Measurements from ENCODE around the gene GABBR2.

The GABBR2 gene

DNA sequence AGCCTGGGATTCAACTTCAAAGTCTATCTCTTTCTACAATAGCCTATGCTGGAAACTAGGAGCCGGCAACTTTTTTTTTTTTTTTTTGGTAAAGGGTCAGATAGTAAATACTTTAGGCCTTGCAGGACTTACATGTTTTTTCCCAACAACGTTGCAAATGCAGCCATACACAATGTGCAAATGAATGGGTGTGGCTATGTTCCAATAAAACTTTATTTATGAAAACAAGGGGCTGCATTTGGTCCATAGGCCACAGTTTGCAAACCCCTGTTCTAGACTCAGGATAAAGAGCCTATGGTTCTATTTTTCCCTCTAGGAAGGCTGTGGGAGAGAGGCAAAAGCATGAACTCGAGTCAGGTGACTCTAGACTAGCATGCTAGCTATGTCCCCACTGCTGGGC, 189.1 kb downstream of the GABBR2 start:
- no peak overlapping the region for H2AFZ ChIP-seq (ENCODE audit: low read length)
- H3K27ac ChIP-seq (ENCODE audit: low read length) = no peak overlapping the region
- no peak overlapping the region for H3K4me2 ChIP-seq (ENCODE audit: low read depth, low read length)
- H3K9ac ChIP-seq (ENCODE audit: low read length) = no peak overlapping the region
- H3F3A ChIP-seq (ENCODE audit: insufficient read depth, low read length) = no peaks in the 10 kb centered on the region
- no peaks in the 10 kb centered on the region for H3K36me3 ChIP-seq (replicated peaks; ENCODE audit: insufficient read depth, low read length)
- H3K4me1 ChIP-seq (ENCODE audit: low read length) = no peaks in the 10 kb centered on the region
- H3K4me3 ChIP-seq (ENCODE audit: low read length) = no peak overlapping the region
- no peak for DNase-seq
- no peaks in the 10 kb centered on the region for H4K20me1 ChIP-seq (ENCODE audit: insufficient read depth, low read length)
- H3K79me2 ChIP-seq (ENCODE audit: low read length) = no peaks in the 10 kb centered on the region
- no peaks in the 10 kb centered on the region for H3K9me3 ChIP-seq (replicated peaks; ENCODE audit: insufficient read depth, low read length)
- no peak for TF ChIP-seq EZH2 (optimal IDR thresholded peaks at IDR 0.05; ENCODE audit: low read depth, low read length)
- no peak for TF ChIP-seq EZH2phosphoT487 (IDR thresholded peaks at IDR 0.05; ENCODE audit: low read length)
- TF ChIP-seq, protein P1, sequence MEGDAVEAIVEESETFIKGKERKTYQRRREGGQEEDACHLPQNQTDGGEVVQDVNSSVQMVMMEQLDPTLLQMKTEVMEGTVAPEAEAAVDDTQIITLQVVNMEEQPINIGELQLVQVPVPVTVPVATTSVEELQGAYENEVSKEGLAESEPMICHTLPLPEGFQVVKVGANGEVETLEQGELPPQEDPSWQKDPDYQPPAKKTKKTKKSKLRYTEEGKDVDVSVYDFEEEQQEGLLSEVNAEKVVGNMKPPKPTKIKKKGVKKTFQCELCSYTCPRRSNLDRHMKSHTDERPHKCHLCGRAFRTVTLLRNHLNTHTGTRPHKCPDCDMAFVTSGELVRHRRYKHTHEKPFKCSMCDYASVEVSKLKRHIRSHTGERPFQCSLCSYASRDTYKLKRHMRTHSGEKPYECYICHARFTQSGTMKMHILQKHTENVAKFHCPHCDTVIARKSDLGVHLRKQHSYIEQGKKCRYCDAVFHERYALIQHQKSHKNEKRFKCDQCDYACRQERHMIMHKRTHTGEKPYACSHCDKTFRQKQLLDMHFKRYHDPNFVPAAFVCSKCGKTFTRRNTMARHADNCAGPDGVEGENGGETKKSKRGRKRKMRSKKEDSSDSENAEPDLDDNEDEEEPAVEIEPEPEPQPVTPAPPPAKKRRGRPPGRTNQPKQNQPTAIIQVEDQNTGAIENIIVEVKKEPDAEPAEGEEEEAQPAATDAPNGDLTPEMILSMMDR (IDR thresholded peaks at IDR 0.05; ENCODE audit: low read length) = no peak
- H3K9me2 ChIP-seq (replicated peaks; ENCODE audit: insufficient read depth, low read length) = no peaks in the 10 kb centered on the region
- H3K27me3 ChIP-seq (replicated peaks; ENCODE audit: insufficient read depth, low read length) = no peaks in the 10 kb centered on the region

DNA sequence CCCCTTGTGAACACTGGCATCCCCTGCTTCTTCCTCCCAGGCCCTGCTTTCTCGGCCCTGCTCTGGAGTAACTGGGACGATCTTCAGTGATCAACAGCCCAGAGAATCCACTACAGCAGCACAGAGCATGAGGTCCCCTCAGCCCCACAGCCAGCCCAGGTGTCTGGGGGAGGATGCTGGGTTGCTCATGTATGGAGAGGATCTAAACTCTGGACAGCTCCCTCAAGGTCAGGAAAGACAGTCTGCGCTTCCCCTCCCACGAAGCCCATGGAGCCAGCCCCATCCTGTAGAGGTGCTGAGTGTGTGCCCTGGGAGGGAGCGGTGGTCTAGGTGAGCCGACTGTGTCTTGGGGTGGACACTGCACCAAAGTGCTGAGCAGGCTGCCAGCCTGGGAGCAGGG, 190.2 kb downstream of the GABBR2 start:
- Histone ChIP-seq H3K9me2 (replicated peaks; ENCODE audit: insufficient read depth, low read length) (no peaks in the 10 kb centered on the region), H2AFZ (ENCODE audit: low read length) (no peak overlapping the region), H3K4me2 (ENCODE audit: low read depth, low read length) (no peak overlapping the region), H4K20me1 (ENCODE audit: insufficient read depth, low read length) (no peaks in the 10 kb centered on the region), H3F3A (ENCODE audit: insufficient read depth, low read length) (no peaks in the 10 kb centered on the region), H3K4me1 (ENCODE audit: low read length) (no peaks in the 10 kb centered on the region), H3K27ac (ENCODE audit: low read length) (no peak overlapping the region), H3K9me3 (replicated peaks; ENCODE audit: insufficient read depth, low read length) (no peaks in the 10 kb centered on the region), H3K9ac (ENCODE audit: low read length) (no peak overlapping the region), H3K36me3 (replicated peaks; ENCODE audit: insufficient read depth, low read length) (no peaks in the 10 kb centered on the region), H3K4me3 (ENCODE audit: low read length) (no peak overlapping the region), H3K27me3 (replicated peaks; ENCODE audit: insufficient read depth, low read length) (no peaks in the 10 kb centered on the region), H3K79me2 (ENCODE audit: low read length) (no peaks in the 10 kb centered on the region)
- TF ChIP-seq, protein P1 (IDR thresholded peaks at IDR 0.05; ENCODE audit: low read length) = no peak
- TF ChIP-seq EZH2phosphoT487 (IDR thresholded peaks at IDR 0.05; ENCODE audit: low read length) = no peak
- no peak for TF ChIP-seq EZH2 (optimal IDR thresholded peaks at IDR 0.05; ENCODE audit: low read depth, low read length)
- DNase-seq = no peak

DNA sequence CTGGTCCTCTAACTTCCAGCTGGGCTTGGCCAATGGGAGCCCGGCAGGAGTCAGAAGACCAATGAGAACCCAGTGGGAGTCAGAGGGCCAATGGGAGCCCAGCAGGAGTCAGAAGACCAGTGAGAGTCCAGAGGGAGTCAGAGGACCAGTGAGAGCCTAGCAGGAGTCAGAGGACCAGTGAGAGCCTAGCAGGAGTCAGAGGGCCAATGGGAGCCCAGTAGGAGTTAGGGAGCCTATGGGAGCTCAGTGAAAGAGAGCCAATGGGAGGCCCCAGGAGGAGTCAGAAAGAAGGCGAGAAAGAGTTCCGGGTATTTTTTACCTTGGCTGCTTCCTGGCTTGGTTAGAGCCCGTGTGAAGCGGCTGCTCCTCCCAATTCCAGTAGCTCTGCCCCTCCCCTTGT, 191.0 kb downstream of the GABBR2 start:
- Histone ChIP-seq H3F3A (ENCODE audit: insufficient read depth, low read length) (no peaks in the 10 kb centered on the region), H4K20me1 (ENCODE audit: insufficient read depth, low read length) (no peaks in the 10 kb centered on the region), H3K9me3 (replicated peaks; ENCODE audit: insufficient read depth, low read length) (no peaks in the 10 kb centered on the region), H3K4me3 (ENCODE audit: low read length) (no peak overlapping the region), H3K79me2 (ENCODE audit: low read length) (no peaks in the 10 kb centered on the region), H3K9me2 (replicated peaks; ENCODE audit: insufficient read depth, low read length) (no peaks in the 10 kb centered on the region), H3K9ac (ENCODE audit: low read length) (no peak overlapping the region), H2AFZ (ENCODE audit: low read length) (no peak overlapping the region), H3K4me1 (ENCODE audit: low read length) (no peaks in the 10 kb centered on the region), H3K36me3 (replicated peaks; ENCODE audit: insufficient read depth, low read length) (no peaks in the 10 kb centered on the region), H3K27me3 (replicated peaks; ENCODE audit: insufficient read depth, low read length) (no peaks in the 10 kb centered on the region), H3K4me2 (ENCODE audit: low read depth, low read length) (no peak overlapping the region), H3K27ac (ENCODE audit: low read length) (no peak overlapping the region)
- TF ChIP-seq, protein P1 (IDR thresholded peaks at IDR 0.05; ENCODE audit: low read length) = no peak
- TF ChIP-seq EZH2phosphoT487 (IDR thresholded peaks at IDR 0.05; ENCODE audit: low read length) (no peak), EZH2 (optimal IDR thresholded peaks at IDR 0.05; ENCODE audit: low read depth, low read length) (no peak)
- no peak for DNase-seq

All from MM.1S (cell line).